GM18508 (cell line): ENCODE results near the gene UBASH3B.
"Not testable (repeated sequence)": the region's sequence is repeated elsewhere in the genome, so short reads cannot be mapped to it uniquely, and the experiment has no call there.

Experiments
- ATAC-seq: cut with Tn5 transposase; IDR thresholded peaks from one replicate; pipeline ENCODE4 v1.9.1; 2021; ENCODE audit warnings: moderate number of reproducible peaks; ENCODE audit not compliant: insufficient read depth, unreplicated experiment

Gene UBASH3B

DNA sequence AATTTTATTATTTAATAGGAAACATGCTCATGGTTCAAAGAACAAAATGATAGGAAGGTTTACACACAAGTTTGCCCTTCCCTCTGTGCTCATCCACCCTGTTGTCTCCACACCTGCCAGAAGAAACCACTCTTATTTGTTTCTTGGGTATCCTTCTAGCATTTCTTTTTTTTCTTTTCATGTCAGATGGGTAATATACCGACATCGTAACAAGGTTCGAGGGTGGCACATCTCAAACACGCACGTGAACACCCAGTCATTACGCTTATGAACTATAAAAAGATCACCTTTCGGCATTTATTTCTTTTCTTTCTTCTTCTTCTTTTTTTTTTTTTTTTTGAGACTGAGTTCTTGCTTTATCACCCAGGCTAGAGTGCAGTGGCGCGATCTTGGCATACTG lies 70.5 kb downstream of the UBASH3B start:
- ATAC-seq: no peak

DNA sequence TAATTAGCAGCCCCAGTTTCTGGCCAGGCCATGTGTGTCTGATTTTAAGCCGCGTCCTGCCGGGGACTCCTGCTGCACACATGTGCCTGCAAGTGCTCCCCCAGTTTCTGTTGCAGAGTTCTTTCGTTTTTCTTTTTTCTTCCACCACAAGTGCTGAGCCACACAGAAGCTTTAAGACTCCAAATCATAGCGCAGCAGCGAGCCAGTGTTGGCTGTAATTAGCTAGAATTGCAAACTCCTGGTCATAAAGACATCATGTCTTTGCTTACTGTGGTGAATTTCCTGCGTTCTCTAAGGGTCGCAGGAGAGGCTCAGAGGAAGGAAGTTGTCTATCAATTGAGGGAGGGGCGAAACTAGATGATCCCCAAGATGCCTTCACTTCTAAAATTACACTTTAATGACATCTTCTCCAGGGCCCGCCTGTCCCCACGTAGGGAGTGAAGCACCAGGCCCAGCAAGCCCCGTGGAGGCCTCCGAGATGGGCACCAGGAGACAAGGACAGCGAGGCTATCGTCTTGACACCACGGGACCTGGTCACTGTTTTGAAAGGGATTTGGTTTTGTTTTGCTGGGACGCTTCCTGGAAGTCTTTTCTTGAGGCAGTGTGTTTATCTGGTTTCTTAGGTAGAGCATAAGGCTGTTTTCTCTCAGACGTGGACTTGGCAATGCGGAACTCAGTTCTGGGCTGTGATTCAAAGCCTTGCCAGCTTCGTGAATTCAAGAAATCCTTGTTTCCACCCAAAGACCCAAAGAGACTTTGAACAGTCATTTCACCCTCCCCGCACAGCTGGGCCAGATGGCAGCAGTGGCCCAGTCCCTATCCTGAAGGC lies 71.8 kb downstream of the UBASH3B start:
- no peak for ATAC-seq

DNA sequence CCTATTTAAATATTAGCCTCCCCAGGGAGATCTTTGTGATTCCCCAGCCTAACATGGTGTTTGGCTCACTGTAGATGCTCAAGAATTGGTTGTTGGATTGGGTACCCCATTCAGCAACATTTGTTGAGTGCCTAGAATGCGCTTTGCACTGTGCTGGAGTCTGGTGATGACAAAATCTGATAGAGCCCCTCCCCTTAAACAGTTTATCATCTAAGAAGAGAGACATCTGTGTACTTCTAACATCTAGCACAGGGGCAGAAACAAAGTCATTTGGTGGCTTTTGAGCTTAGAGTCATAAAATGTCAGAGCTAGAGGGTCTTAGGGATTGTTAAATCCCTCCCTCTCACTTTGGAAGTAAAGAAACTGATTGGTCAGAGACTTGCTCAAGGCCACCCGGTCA lies 73.0 kb downstream of the UBASH3B start:
- ATAC-seq: no peak

DNA sequence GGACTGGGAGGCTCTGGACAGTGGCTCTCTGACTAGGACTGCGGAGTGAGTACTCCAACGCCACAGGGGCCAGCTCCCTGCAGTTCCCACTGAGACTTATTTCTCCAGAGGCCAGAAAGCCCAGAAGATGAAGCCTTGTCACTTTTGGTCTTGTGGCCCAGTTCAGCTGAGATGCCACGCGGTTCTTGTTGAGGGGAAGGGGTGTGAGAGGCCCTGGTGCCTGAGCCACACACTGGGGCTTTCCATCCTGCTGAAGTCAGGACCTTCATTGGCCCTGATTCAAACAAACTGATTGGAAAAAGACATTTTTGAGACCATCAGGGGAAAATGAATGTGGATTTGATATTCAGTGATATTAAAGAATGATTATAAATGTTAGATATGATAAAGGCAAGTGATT lies 73.6 kb downstream of the UBASH3B start:
- no peak for ATAC-seq

DNA sequence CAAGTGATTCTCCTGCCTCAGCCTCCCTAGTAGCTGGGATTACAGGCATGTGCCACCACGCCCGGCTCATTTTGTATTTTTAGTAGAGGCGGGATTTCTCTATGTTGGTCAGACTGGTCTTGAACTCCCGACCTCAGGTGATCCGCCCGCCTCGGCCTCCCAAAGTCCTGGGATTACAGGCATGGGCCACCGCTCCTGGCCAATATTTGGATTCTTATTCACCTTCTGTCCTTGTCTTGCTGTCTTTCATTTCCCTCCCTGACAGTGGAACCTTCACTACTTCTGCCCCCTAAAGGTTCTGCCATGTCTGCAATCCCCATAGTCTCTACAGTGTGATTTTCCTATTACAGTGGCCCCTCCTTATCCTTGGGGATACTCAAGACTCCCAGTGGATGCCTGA lies 75.2 kb downstream of the UBASH3B start:
- ATAC-seq: not testable (repeated sequence)

DNA sequence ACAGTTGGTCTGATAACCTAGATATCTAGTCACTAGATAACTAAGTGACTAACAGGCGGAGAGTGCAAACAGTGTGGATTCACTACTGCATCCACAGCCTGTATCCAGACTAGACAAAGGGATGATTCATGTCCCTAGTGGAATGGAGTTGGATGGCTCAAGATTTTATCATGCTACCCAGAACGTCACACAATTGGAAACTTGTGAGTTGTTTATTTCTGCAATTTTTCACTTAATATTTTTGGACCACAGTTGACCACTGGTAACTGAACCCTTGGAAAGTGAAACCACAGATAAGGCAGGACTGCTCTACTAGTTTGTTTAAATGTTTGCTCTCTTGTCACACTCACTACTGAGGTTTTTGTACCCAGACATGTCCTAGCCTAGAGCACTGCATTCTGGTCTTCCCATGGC lies 76.0 kb downstream of the UBASH3B start:
- no peak for ATAC-seq

DNA sequence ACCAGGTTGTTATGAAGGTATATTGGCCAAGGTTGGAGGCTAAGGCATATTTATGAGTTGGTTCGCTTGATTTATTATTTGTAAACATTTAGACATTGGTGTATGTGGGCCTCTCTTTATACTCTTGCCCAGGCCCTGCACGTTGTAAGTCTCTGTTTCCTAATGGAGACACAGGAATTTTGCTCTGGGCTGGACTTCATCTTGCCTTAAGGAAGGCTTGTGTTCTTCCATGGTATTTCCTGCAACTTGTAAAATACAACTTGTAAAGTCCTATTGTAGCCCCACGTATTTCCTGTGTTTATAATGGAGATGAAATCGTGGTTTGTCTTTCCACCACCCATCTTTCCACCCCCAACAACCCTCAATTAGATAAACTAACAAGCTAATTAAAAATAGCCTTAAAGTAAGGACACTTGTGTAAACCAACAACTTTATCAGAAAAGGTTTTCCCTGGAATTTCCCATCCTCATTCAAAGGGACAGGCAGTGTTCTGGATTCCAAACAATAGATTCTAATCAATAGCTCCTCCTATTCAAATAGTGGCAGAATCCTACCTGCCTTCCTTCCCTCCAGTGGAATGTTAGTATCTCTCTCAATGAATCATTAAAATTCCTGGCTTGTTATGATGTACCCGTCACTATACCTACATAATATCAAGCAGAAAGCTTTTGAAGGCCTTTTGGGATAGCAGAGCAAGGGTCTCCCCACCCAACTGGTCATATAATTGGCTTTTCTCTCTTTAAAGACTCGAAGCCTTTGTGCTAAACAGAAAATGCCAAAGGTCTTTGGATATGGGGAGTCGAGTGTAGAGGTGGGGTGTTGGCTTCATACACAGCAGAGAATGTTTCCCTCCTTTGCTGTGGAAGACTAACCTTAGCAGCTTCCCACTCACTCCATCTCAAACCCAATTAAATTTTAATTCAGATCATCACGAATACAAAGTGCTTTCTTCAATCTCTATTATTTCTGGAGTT lies 77.1 kb downstream of the UBASH3B start:
- no peak for ATAC-seq

DNA sequence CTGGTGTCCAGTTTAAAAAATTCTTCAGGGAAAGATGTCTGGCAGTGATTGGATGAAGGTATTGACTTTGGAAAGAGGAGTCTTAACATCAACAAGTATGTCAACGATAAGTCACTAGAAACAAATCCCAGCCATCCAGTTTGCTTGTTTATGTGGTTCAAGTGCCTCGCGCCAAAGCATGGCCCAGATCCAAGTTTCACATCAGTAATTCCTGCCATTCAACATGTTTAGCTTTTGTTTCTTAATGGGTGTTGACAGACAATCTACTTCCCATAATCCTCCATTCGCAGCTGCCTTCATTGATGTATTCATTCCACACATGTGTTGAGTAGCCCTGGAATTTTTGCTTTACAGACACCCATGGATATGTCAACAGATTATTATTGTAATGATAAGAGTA lies 77.8 kb downstream of the UBASH3B start:
- ATAC-seq: no peak

DNA sequence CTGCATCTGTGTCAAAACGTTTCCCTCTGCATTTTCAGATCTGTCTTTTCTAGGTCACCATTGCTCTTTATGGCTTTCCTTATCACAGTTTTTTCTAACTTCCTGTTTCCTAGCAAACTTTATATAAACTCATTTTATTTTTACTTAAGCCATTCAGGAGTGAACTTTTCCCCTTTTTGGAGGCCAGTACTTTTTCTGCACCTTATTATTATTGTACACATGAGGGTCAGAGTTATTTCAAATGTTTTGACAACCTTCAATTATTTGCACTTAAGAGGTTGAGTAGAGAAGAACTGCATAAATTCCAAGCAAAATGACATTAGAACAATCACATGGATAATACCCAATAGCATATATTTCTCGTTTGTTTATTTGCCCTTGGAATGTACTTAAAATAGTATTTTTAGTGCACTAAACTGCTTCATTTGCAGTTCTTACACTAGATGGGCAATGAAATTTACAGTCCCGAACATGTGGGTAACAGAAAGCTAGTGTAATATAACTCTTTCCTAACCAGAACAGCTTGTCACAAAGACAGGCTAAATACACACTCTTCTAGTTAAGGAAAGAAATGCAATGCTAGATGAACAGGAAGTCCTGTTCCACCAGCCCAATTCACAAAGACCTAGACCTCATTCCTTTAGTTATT lies 79.5 kb downstream of the UBASH3B start:
- no peak for ATAC-seq

DNA sequence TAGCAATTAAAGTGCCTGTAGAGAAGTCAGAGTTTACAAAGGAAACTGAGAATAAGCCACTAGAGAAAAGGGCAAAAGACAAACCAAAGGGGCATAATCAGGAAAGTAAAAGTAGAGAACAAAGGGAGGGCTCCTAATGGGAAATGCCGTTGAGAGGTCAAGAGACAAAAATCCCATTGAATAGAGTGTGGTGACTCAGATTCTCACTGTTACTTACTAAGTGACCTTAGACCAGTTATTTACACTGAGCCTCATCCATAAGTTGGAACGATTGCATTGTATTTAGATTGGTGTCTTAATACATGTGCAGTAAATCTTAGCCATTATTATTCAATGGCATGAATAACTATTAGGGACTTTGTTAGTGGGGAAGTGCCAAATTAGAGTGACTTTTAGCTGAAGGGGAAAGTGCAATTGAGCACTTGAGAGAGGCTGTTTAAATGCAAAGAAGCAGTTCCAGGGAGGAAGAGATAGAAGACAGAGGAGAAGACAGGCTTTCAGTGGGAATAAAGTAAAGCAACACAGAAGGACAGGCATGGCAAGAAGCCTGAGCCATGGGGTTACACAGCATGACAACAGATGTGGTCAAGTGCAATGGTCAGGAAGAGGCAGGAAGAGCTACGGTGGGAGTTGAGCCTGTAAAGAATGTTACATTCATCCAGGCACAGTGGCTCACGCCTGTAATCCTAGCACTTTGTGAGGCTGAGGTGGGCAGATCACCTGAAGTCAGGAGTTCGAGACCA lies 82.6 kb downstream of the UBASH3B start:
- ATAC-seq: no peak

DNA sequence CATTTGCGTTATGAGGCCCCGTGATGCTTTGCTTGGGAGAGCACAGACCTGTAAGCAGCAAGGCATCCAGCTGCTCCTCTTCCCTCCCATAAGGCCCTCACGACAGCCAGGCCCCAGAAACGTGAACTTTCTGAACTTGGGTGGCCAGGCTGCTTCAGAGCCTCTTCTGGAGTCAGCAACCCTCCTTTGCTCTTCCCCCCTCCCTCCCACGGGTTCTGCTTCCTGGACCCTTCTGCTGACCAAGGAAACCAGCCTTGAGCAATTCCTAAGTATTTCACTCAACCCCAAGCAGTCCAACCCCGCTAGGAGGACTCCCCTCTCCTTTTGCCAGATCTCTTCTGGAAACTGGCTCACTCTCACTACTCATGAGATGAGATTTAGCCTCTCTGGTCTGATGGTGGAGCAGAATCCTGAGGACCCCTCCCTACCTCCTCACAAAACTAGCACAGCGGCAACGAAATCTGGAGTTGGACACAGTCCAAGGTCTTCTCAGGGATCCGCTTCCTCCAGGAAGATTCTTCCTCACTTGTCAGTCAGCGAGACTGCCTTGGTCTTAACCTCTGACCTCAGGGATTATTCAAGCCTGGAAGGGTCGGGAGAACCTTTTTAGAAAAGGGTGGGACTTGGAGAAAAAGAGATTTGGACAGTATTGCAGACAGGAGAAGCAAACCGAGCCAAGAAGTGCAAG lies 86.2 kb downstream of the UBASH3B start:
- ATAC-seq: no peak

DNA sequence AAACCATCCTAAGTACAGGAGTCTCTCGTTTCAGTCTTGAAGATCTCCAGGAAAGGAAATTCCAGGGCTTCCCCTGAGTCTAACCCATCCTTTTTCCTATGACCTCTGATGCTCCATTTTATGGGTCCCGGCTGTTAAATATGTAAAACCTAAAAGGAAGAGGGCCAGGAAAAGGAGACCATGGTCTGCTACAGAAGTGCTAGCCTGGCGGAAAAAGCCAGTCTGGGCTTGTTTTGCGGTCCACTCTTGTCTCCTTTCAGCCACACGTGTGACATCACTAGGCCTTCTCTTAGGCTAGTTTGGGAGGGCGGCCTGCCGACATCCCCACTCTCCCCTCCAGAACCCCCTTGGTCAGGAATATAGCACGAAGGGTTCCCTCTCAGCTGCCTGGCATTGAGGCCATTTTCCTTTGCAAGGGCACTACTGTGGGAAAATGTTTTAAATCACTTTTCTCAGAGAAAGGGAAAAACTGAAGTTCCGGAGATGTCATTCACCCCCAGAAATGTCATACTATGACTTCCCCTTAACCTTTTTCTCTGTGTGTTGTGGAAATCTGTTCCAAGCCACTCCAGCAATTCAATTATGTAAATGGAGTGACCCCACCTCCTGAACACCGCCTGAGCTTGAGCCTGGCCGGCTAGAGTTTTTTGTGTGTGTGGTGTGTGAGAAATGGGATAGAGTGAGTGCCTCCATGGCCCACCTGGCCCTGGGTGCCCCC lies 86.9 kb downstream of the UBASH3B start:
- no peak for ATAC-seq

DNA sequence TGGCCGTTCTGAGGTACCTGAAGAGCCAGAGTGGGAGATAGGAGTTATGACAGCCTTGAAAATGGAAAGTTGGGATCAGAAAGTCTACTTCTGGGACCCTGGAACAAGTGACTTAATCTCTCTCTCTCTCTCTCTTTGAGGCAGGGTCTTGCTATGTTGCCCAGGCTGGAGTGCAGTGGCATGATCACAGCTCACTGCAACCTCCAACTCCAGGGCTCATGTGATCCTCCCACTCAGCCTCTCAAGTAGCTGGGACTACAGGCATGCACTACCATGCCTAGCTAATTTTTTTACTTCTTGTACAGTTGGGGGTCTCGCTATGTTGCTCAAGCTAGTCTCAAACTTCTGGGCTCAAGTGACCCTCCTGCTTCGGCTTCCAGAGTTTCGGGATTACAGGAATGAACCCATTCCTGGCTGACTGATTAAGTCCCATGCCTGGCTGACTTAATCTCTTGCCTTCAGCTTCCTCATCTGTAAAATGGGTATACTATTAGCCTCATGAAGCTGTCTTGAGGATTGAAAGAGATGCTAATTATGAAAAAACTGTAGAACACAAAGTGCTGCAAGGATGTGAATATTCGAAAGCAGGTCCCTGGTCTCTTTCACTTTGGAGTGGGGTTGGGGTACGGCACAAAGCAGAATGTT lies 87.7 kb downstream of the UBASH3B start:
- no peak for ATAC-seq

DNA sequence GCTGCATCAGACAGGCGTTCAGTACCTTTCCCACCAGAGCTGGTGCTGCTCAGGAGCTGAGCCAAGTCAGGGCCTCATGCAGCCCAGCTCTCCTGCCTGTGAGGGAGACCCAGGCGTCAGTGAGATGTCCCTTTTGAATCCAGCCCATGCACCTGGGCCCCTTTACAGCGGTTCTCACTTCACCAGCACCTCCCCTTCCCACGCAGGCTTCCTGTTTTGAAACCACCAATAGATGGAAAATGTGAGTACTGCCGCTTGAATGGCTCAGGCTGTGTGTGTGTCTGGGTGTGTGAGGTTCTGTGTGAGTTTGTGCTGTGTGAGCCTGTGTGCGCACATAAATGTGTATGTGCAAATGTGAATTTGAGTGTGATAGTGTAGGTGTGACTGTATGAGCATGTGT lies 88.4 kb downstream of the UBASH3B start:
- ATAC-seq: no peak

DNA sequence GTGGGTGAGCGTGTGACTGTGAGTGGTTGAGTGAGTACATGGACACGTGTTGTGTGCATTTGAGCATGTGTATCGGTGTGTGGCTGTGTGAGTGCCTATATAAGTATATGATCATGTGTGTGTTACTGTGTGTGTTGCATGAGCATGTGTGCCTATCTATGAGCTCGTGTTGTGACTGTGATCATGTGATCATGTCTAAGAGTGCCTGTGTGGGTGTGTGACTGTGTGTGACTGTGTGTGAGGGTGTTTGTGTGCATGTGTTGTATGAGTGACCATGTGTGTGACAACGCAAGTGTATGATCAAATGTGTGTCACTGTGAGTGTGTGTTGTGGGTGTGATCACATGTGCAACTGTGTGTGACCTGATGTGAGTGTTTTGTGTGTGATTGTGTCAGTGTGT lies 88.8 kb downstream of the UBASH3B start:
- no peak for ATAC-seq

DNA sequence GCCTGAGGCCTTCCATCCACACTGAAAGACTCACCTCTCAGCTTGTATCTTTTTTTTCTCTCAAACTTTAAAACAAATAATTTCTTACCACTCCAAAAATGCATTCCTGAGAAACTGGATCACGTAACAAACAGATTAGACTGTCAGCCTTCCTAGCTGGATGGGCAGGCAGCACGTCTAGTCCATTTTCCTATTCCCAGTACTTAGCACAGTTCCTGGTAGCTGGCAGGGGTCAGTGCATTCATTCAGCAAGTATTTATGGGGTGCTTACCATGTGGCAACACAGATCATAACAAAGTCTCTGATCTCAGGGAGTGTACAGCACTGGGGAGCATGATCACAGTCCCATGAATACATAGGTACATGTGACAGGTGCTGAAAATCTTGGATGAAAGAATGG lies 89.6 kb downstream of the UBASH3B start:
- no peak for ATAC-seq

DNA sequence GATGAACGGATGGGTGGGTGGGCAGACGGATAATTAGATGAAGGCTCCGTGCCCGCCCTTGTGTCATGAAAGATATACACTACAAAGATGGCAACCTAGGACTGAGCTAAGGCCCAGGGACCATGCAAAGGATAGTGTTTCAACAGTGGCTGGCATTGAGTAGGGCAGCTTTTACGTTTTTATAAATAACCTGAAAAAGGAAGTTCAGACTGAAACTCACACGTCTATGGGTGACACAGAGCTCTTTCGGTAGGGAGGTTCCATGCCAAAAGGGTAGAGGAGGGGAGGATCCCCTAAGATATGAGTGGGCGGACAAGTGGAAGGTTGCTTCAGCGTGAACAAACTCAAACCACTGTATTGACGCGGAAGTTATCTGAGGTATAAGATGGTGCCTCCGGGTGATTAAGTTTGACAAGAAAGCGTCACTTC lies 90.5 kb downstream of the UBASH3B start:
- ATAC-seq: peak; percentile 61

DNA sequence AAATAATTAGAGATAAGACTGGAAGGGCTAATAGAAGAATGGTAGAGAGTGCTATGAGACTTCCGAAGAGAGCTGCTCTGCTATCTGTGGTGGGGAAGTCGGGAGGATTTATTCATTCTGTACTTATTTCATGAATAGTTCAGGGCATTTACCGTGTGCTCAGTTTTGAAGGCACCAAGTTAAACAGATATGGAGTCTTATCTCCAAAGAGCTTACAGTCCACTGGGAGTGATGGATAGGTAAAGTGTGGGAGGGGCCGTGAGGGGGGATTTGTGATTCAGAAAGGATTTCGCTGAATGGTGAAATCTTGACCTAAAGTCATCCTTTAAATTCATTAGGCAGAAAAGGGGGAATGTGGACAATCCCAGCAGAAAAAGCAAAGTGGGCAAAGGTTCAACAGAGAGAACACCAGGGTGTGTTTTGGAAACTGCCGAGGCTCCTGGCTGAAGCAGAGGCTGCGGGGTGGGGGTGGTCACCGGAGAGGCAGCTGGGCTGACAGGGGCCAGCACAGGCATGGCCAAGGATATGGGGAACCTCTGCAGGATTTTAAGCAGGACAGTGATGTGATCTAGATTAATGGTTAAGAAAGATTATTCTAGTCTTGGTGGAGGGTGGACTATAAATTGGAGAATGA lies 91.2 kb downstream of the UBASH3B start:
- ATAC-seq: no peak
